Measurements from ENCODE around the gene MOG. TPM values are rescaled to one million over a fixed set of nuclear protein-coding genes. Genes with fewer than 3 reads are reported as not detected.
A peak's percentile ranks its signal among the peaks of the same experiment; 100 is the strongest.

The MOG gene
- total RNA-seq (2014; rRNA removed; shearing (Covaris generic)) = not detected in 2 replicates
- not detected in 2 replicates for total RNA-seq (2022)
- percentile 5 among the genes with signal in this experiment for Bru-seq, nascent RNA
- BruChase-seq, experiment 1, labeled RNA remaining after a 6-hour chase = not detected
- not detected for BruChase-seq, experiment 2, labeled RNA remaining after a 2-hour chase
- long read RNA-seq = 0 reads

DNA sequence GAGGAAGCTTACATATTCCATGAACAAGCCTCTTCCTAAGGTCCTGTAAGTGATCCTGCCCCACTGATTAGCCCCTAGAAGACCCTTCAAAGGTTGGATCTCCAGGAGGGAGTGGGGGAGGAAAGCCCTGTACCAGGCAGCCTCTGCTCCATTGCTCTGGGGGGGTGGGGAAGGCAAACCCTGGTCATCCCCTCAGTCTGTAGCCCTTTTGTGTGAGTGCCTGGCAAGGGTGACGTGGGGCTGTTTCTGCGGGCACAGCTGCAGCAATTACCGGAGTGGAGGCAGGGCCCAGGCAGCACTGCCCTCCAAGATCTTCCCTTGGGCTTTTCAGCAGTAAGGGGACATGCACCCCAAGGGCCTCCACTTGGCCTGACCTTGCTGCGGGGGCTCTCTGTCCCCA, at the start of gene MOG:
MOG (plus strand) TSS at position 295 of the 400 bp plus-strand sequence. CDS start 118 bp downstream, outside the sequence.
- ChIA-PET CTCF (ENCODE audit: unreplicated experiment) (no interaction called here), POLR2A (no interaction called here)
- Histone ChIP-seq H3K36me3 (ENCODE audit: insufficient read depth, low read length) (no peaks in the 10 kb centered on the region), H3K79me2 (ENCODE audit: insufficient read depth, low read depth, low read length) (no peaks in the 10 kb centered on the region), H3K4me3 (ENCODE audit: low read depth, low read length, poor library complexity, severe bottlenecking) (no peak within 1 kb of the TSS), H3K9me2 (ENCODE audit: insufficient read depth, low read length) (no peaks in the 10 kb centered on the region), H3K9me3 (ENCODE audit: low read length) (no peaks in the 10 kb centered on the region), H3K27ac (ENCODE audit: low read depth, low read length, poor library complexity, severe bottlenecking) (no peak within 1 kb of the TSS), H3K4me2 (ENCODE audit: low read length) (no peak within 1 kb of the TSS), H4K20me1 (ENCODE audit: insufficient read depth, low read length) (no peaks in the 10 kb centered on the region), H3K4me1 (ENCODE audit: insufficient read depth, low read length, poor library complexity, severe bottlenecking) (no peaks in the 10 kb centered on the region), H2AFZ (ENCODE audit: low read length) (no peak within 1 kb of the TSS)
- no TSS peak for BruUV-seq (replicated peaks)
- no peak for DNase-seq (ENCODE audit: low spot score)
- TF ChIP-seq EZH2phosphoT487 (IDR thresholded peaks at IDR 0.05; ENCODE audit: borderline replicate concordance, low read depth, low read length) = no peak
- TF ChIP-seq, protein P1, sequence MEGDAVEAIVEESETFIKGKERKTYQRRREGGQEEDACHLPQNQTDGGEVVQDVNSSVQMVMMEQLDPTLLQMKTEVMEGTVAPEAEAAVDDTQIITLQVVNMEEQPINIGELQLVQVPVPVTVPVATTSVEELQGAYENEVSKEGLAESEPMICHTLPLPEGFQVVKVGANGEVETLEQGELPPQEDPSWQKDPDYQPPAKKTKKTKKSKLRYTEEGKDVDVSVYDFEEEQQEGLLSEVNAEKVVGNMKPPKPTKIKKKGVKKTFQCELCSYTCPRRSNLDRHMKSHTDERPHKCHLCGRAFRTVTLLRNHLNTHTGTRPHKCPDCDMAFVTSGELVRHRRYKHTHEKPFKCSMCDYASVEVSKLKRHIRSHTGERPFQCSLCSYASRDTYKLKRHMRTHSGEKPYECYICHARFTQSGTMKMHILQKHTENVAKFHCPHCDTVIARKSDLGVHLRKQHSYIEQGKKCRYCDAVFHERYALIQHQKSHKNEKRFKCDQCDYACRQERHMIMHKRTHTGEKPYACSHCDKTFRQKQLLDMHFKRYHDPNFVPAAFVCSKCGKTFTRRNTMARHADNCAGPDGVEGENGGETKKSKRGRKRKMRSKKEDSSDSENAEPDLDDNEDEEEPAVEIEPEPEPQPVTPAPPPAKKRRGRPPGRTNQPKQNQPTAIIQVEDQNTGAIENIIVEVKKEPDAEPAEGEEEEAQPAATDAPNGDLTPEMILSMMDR (conservative IDR thresholded peaks at IDR 0.05; ENCODE audit: low read length) = no peak
- intact Hi-C loops (cut with micrococcal nuclease; ENCODE audit: unreplicated experiment) = no loop called here

DNA sequence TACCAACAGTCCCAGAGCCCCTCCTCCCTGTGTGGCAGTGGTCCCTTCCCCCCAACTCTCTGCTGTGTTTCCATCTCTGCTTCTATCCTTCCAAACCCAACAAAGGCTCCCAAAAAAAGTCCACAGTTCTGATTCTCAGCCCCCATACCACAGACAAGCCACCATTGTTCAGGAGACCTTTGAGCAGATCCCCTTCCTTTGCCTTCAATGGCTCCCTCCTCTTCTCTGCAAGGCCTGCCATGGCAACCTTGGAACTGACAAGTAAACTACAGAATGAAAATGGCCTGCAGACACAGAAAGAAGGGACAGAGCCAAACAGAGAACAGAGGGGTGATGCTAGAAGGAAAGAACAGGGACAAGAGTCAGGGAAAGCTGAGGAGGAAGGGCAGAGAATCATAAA, 48.8 kb upstream of the MOG start:
- H3K4me1 ChIP-seq (ENCODE audit: insufficient read depth, low read length, poor library complexity, severe bottlenecking) = no peaks in the 10 kb centered on the region
- intact Hi-C loops (cut with micrococcal nuclease; ENCODE audit: unreplicated experiment) = no loop called here
- CTCF ChIA-PET (ENCODE audit: unreplicated experiment) = no interaction called here
- no peak overlapping the region for H3K4me2 ChIP-seq (ENCODE audit: low read length)
- H3K9me2 ChIP-seq (ENCODE audit: insufficient read depth, low read length) = no peaks in the 10 kb centered on the region
- no peaks in the 10 kb centered on the region for H4K20me1 ChIP-seq (ENCODE audit: insufficient read depth, low read length)
- H3K36me3 ChIP-seq (ENCODE audit: insufficient read depth, low read length) = peaks cover 4% of the 10 kb centered on the region; the same call in 1 of the 2 replicates
- POLR2A ChIA-PET = no interaction called here
- H3K27ac ChIP-seq (ENCODE audit: low read depth, low read length, poor library complexity, severe bottlenecking) = no peak overlapping the region
- H3K79me2 ChIP-seq (ENCODE audit: insufficient read depth, low read depth, low read length) = no peaks in the 10 kb centered on the region
- no peak overlapping the region for H2AFZ ChIP-seq (ENCODE audit: low read length)
- H3K4me3 ChIP-seq (ENCODE audit: low read depth, low read length, poor library complexity, severe bottlenecking) = no peak overlapping the region
- no peak for DNase-seq (ENCODE audit: low spot score)
- BruUV-seq (replicated peaks) = no TSS peak
- no peaks in the 10 kb centered on the region for H3K9me3 ChIP-seq (ENCODE audit: low read length)
- no peak for TF ChIP-seq EZH2phosphoT487 (IDR thresholded peaks at IDR 0.05; ENCODE audit: borderline replicate concordance, low read depth, low read length)
- TF ChIP-seq, protein P1 (conservative IDR thresholded peaks at IDR 0.05; ENCODE audit: low read length) = no peak

DNA sequence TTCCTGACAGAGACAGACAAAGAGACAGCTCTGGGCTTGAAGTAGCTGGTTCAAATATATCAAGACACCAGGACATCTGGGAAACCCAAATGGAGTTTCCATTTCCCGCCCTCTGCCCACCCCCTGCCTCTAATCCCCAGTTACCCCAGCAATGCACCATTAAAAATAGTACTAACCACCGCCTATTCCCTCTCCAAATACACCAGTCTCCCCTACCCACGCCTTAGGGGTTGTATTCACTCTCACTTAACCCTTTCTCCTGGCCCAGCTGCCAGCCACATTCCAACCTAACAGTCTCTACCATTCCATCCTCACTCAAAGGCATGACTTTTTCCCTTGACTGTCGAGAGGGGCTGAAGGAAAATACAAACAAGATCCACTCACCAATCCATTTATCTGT, 46.4 kb upstream of the MOG start:
- no peak overlapping the region for H3K4me3 ChIP-seq (ENCODE audit: low read depth, low read length, poor library complexity, severe bottlenecking)
- H2AFZ ChIP-seq (ENCODE audit: low read length) = no peak overlapping the region
- H4K20me1 ChIP-seq (ENCODE audit: insufficient read depth, low read length) = no peaks in the 10 kb centered on the region
- no peak overlapping the region for H3K4me2 ChIP-seq (ENCODE audit: low read length)
- no peaks in the 10 kb centered on the region for H3K4me1 ChIP-seq (ENCODE audit: insufficient read depth, low read length, poor library complexity, severe bottlenecking)
- TF ChIP-seq, protein P1 (conservative IDR thresholded peaks at IDR 0.05; ENCODE audit: low read length) = no peak
- TF ChIP-seq EZH2phosphoT487 (IDR thresholded peaks at IDR 0.05; ENCODE audit: borderline replicate concordance, low read depth, low read length) = no peak
- H3K79me2 ChIP-seq (ENCODE audit: insufficient read depth, low read depth, low read length) = no peaks in the 10 kb centered on the region
- no peaks in the 10 kb centered on the region for H3K9me3 ChIP-seq (ENCODE audit: low read length)
- peaks cover 4% of the 10 kb centered on the region; the same call in 1 of the 2 replicates for H3K36me3 ChIP-seq (ENCODE audit: insufficient read depth, low read length)
- ChIA-PET POLR2A (no interaction called here), CTCF (ENCODE audit: unreplicated experiment) (no interaction called here)
- no peak for DNase-seq (ENCODE audit: low spot score)
- intact Hi-C loops (cut with micrococcal nuclease; ENCODE audit: unreplicated experiment) = no loop called here
- BruUV-seq (replicated peaks) = no TSS peak
- H3K27ac ChIP-seq (ENCODE audit: low read depth, low read length, poor library complexity, severe bottlenecking) = no peak overlapping the region
- H3K9me2 ChIP-seq (ENCODE audit: insufficient read depth, low read length) = no peaks in the 10 kb centered on the region

Data from OCI-LY7 (cell line).